Thyroid gland (tissue), 4 donors: ENCODE measurements around the gene PLG.
"Not testable (repeated sequence)": the region's sequence is repeated elsewhere in the genome, so short reads cannot be mapped to it uniquely, and the experiment has no call there.

ENCODE experiments used
- CTCF ChIP-seq, 6 experiments: fragments of 200-600 bp in 3 of 6; fragments of 450-650 bp in 3 of 6; sonication (generic) in 3 of 6; IDR thresholded peaks; one replicate each; pipeline ENCODE4 v1.5.1; 2016 to 2019; ENCODE audit warnings: antibody characterized with exemption in 6 of 6, mild to moderate bottlenecking in 2 of 6, inconsistent platforms in 1 of 6, moderate library complexity in 1 of 6
- POLR2A ChIP-seq, 2 donors: fragments of 450-650 bp; IDR thresholded peaks; one replicate each; pipeline ENCODE4 v1.6.1; 2017; ENCODE audit warnings: antibody characterized with exemption in 2 of 2, mild to moderate bottlenecking in 2 of 2, moderate library complexity in 1 of 2

DNA sequence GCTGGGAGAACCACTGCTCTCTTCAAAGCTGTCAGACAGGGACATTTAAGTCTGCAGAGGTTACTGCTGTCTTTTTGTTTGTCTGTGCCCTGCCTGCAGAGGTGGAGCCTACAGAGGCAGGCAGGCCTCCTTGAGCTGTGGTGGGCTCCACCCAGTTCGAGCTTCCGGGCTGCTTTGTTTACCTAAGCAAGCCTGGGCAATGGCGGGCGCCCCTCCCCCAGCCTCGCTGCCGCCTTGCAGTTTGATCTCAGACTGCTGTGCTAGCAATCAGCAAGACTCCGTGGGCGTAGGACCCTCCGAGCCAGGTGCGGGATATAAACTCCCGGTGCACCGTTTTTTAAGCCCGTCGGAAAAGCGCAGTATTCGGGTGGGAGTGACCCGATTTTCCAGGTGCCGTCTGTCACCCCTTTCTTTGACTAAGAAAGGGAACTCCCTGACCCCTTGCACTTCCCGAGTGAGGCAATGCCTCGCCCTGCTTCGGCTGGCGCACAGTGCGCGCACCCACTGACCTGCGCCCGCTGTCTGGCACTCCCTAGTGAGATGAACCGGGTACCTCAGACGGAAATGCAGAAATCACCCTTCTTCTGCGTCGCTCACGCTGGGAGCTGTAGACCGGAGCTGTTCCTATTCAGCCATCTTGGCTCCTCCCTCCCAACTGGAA, 16.8 kb upstream of the PLG start:
- TF ChIP-seq CTCF, POLR2A (IDR thresholded peaks at IDR 0.05): not testable (repeated sequence)
